Progenitor cell of endocrine pancreas (in vitro differentiated cells): ENCODE measurements around the gene RERE. TPM values are rescaled to one million over a fixed set of nuclear protein-coding genes. Genes with fewer than 3 reads are reported as not detected.

Experiments
- DNase-seq: peaks from one replicate; pipeline ENCODE4 v3.0.0; 2021; ENCODE audit warnings: low spot score; ENCODE audit not compliant: unreplicated experiment
- H3K27ac Mint-ChIP-seq: 2 replicates; pipeline ENCODE4 v1.8.0; 2021; ENCODE audit warnings: mild to moderate bottlenecking, moderate library complexity, mixed read lengths
- H3K27me3 Mint-ChIP-seq: 2 replicates; pipeline ENCODE4 v1.8.0; 2021; ENCODE audit warnings: mixed read lengths
- H3K36me3 Mint-ChIP-seq: 2 replicates; pipeline ENCODE4 v1.8.0; 2022; ENCODE audit warnings: mixed read lengths; ENCODE audit not compliant: insufficient read depth
- H3K4me1 Mint-ChIP-seq: 2 replicates; pipeline ENCODE4 v1.8.0; 2021; ENCODE audit warnings: low read depth, mixed read lengths
- H3K4me3 Mint-ChIP-seq: 2 replicates; pipeline ENCODE4 v1.8.0; 2021; ENCODE audit warnings: low read depth, mild to moderate bottlenecking, moderate library complexity, mixed read lengths
- H3K9me3 Mint-ChIP-seq: 2 replicates; pipeline ENCODE4 v1.8.0; 2021; ENCODE audit warnings: low read depth, mixed read lengths
- total RNA-seq: library from RNA; stranded (reverse); gene quantifications from 2 replicates; pipeline ENCODE4 v1.2.1, GENCODE V29; 2021
- TF ChIP-seq, protein P1 (sequence below): fragments of 200-600 bp; sonication (generic); IDR thresholded peaks from one replicate; pipeline ENCODE4 v1.5.0; 2021; ENCODE audit warnings: antibody characterized with exemption, mild to moderate bottlenecking; ENCODE audit not compliant: unreplicated experiment

Gene RERE
- total RNA-seq, 1 donor from 2014 or later: 329 TPM

GRCh38 chr1:8816264-8816663 lies 1.2 kb downstream of the RERE start:
- no peak for DNase-seq
- Mint-ChIP-seq H3K27me3 (no peaks in the 10 kb centered on the region), H3K36me3 (no peaks in the 10 kb centered on the region), H3K27ac (peak overlapping the region; percentile 96), H3K4me1 (peaks cover 44% of the 10 kb centered on the region), H3K4me3 (peak overlapping the region; percentile 92), H3K9me3 (no peaks in the 10 kb centered on the region)
- TF ChIP-seq, protein P1, sequence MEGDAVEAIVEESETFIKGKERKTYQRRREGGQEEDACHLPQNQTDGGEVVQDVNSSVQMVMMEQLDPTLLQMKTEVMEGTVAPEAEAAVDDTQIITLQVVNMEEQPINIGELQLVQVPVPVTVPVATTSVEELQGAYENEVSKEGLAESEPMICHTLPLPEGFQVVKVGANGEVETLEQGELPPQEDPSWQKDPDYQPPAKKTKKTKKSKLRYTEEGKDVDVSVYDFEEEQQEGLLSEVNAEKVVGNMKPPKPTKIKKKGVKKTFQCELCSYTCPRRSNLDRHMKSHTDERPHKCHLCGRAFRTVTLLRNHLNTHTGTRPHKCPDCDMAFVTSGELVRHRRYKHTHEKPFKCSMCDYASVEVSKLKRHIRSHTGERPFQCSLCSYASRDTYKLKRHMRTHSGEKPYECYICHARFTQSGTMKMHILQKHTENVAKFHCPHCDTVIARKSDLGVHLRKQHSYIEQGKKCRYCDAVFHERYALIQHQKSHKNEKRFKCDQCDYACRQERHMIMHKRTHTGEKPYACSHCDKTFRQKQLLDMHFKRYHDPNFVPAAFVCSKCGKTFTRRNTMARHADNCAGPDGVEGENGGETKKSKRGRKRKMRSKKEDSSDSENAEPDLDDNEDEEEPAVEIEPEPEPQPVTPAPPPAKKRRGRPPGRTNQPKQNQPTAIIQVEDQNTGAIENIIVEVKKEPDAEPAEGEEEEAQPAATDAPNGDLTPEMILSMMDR: no peak

GRCh38 chr1:8815582-8816151 lies 1.8 kb downstream of the RERE start:
- Mint-ChIP-seq H3K27me3 (no peaks in the 10 kb centered on the region), H3K4me3 (peak overlapping the region; percentile 92), H3K36me3 (no peaks in the 10 kb centered on the region), H3K4me1 (peaks cover 44% of the 10 kb centered on the region), H3K9me3 (no peaks in the 10 kb centered on the region), H3K27ac (peak overlapping the region; percentile 96)
- no peak for DNase-seq
- TF ChIP-seq, protein P1: no peak

GRCh38 chr1:8814865-8815264 lies 2.6 kb downstream of the RERE start:
- no peak for DNase-seq
- TF ChIP-seq, protein P1: peak; percentile 33
- Mint-ChIP-seq H3K9me3 (no peaks in the 10 kb centered on the region), H3K27me3 (no peaks in the 10 kb centered on the region), H3K36me3 (no peaks in the 10 kb centered on the region), H3K27ac (peak overlapping the region; percentile 96), H3K4me3 (peak overlapping the region; percentile 92), H3K4me1 (peaks cover 44% of the 10 kb centered on the region)

DNA sequence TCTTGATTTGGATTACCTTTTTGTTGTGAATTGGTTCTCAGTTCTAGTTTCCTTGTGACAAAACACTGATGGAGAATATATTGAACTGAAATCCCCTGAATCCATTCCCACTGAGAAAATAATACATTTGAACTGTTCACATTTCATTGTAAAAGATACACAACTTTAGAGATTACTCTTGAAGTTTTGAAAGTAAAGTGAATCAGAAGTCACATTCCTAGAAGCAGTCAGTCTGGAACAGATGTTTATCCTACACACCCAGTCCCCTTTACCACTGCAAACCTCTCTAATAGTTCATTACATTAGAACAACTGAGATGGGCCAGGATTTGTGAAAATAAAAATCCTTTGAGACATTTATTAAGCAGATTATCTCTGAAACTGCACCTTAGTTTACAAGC lies 3.4 kb downstream of the RERE start:
- Mint-ChIP-seq H3K27me3 (no peaks in the 10 kb centered on the region), H3K4me1 (peaks cover 45% of the 10 kb centered on the region), H3K36me3 (no peaks in the 10 kb centered on the region), H3K27ac (peak overlapping the region; percentile 84), H3K9me3 (no peaks in the 10 kb centered on the region), H3K4me3 (peak overlapping the region; percentile 6)
- no peak for DNase-seq
- TF ChIP-seq, protein P1: no peak

DNA sequence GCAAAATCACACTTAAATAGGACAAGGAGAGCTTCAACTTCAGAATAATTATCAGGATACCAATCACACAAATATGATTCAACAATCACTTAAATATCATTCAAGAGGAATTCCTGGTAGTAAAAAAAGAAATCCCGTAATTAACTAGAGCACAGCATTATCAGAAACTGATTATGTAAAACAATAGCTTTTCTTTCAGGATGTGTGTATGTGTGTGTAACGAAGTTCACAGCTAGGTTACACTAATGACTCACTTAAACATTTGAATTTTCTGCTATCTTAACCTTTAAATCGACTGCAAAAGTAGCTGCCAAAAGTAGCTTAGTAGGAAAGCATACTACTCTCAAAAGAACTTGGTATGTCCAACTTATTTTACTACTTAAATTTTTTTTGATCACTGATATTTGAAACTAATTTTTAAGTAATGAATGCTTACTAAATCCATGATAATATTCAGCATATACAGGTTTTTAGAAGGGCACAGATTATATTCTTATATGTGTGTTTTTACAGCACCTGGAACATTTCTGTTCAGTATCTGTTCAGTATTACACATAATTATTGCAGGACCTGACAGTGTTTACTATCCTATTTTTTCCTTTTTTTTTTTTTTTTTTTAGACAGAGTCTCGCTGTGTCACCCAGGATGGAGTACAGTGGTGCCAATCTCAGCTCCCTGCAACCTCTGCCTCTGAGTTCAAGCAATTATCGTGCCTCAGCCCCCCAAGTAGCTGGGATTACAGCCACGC lies 4.2 kb downstream of the RERE start:
- peak overlapping the region; percentile 63 for H3K27ac Mint-ChIP-seq
- H3K4me1 Mint-ChIP-seq: peaks cover 44% of the 10 kb centered on the region
- H3K36me3 Mint-ChIP-seq: no peaks in the 10 kb centered on the region
- no peak for DNase-seq
- no peaks in the 10 kb centered on the region for H3K27me3 Mint-ChIP-seq
- no peaks in the 10 kb centered on the region for H3K9me3 Mint-ChIP-seq
- H3K4me3 Mint-ChIP-seq: peak overlapping the region; percentile 33
- TF ChIP-seq, protein P1: no peak
